ENCODE measurements around the gene STN1. TPM values are rescaled to one million over a fixed set of nuclear protein-coding genes. Genes with fewer than 3 reads are reported as not detected.

Gene STN1
- total and polyA plus RNA-seq, 10 of the 15 experiments (the other 5 are each of a cell fraction or from before 2014, with no cell fraction given) = 22.2 to 31.8 (median 28.5) TPM

DNA sequence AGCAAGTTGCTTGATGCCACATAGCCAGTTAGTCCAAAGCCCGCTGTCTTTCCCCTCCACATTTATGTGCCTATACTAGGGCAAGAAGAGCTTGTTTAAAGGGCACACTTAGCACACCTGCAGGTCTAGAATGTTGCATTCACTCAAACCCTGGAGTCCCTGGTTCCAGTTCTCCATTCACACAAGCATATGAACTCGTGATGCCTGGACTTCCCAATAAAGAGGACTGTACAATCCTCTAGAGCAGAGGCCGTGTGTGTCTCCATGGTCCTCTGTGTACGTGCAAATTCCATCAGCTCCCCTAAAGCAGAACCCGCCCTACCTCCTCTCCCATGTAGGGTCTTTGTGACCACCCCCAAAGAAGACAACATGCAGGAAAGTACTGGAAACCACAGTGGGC, 59.6 kb downstream of the STN1 start:
- no peak for TF ChIP-seq POLR2A (IDR thresholded peaks at IDR 0.05; ENCODE audit: low read depth, low read length)
- peak in 1 of 3 experiments; percentile 0; a peak in 1 of 6 replicates for TF ChIP-seq CTCF (IDR thresholded peaks at IDR 0.05 in 2 of 3, conservative IDR thresholded peaks at IDR 0.05 in 1 of 3; ENCODE audit: control insufficient read depth in 2 of 3, extremely low read depth in 1 of 3, insufficient read depth in 1 of 3, low read depth in 3 of 3, low read length in 3 of 3)
- H3K9me3 ChIP-seq (replicated peaks; ENCODE audit: control insufficient read depth, insufficient read depth, low read length) = no peaks in the 10 kb centered on the region
- no TSS peak for BruUV-seq (replicated peaks)
- ATAC-seq (no peak), DNase-seq (ENCODE audit: low read depth, low spot score) (no peak), FAIRE-seq (no peak)
- 28% methylated on average over 5 of the region's 5 CpGs for WGBS (ENCODE audit: insufficient coverage, insufficient replicate concordance, low lambda C conversion rate, missing lambda C conversion rate)
- no peaks in the 10 kb centered on the region for H4K20me1 ChIP-seq (ENCODE audit: control insufficient read depth, insufficient read depth)
- H3K4me2 ChIP-seq (ENCODE audit: control insufficient read depth, insufficient read depth) = no peak overlapping the region
- H3K27ac ChIP-seq (ENCODE audit: control insufficient read depth, insufficient read depth) = no peak overlapping the region
- SMC1A ChIA-PET (ENCODE audit: uncharacterized antibody, unreplicated experiment) = interaction anchor here (1.0 to 3.5 kb wide), 3 partner anchors 11 to 146 kb away, joined by 4 to 50 read pairs (median 4); no protein-coding TSS in a partner anchor
- H3K4me3 ChIP-seq = no peak overlapping the region
- H3K79me2 ChIP-seq (ENCODE audit: control insufficient read depth, insufficient read depth, low read length) = no peaks in the 10 kb centered on the region
- CTCF ChIA-PET = interaction anchor here (0.7 to 4.3 kb wide), 15 partner anchors 21 to 173 kb away, joined by 3 to 45 read pairs (median 4); no protein-coding TSS in a partner anchor
- RAD21 ChIA-PET (ENCODE audit: unreplicated experiment) = interaction anchor here (0.8 to 2.1 kb wide), 5 partner anchors 11 to 153 kb away, joined by 3 to 19 read pairs (median 4); no protein-coding TSS in a partner anchor
- no peak overlapping the region for H3K9ac ChIP-seq (ENCODE audit: control insufficient read depth, insufficient read depth, low read length)
- H3K36me3 ChIP-seq (ENCODE audit: control insufficient read depth in 2 of 2, insufficient read depth in 2 of 2, low read length in 1 of 2) = no peaks in the 10 kb centered on the region
- no peak overlapping the region for H2AFZ ChIP-seq (ENCODE audit: control insufficient read depth, low read depth, low read length)
- intact Hi-C loops (cut with micrococcal nuclease; ENCODE audit: unreplicated experiment) = no loop called here
- in situ Hi-C loops (cut with MboI) = no loop called here
- POLR2A ChIA-PET = no interaction called here
- H3K4me1 ChIP-seq (ENCODE audit: control insufficient read depth, insufficient read depth, low read length) = no peaks in the 10 kb centered on the region; the same call in 1 of the 2 replicates
- H3K27me3 ChIP-seq (replicated peaks in 1 of 2; ENCODE audit: control insufficient read depth in 2 of 2, insufficient read depth in 2 of 2, low read length in 1 of 2) = peaks cover 9 to 11% of the 10 kb centered on the region in 2 experiments

DNA sequence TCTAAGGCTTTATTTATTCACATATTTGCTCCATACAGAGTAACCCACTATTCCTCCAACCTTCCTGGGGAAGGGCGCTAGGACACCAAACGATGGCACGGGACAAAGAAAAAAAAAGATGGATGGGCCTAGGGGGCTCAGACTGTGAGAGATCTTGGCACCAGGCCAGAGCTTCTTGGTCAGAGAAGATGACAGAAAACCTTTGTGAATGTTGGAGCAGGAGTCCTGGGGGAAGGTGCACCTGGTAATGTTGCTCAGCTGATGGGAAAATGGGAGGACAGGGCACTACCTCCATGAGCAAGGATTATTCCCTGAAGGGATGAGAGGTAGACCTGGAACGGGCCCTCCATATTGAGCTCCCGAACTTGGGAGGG, 61.2 kb downstream of the STN1 start:
- no peak for DNase-seq (ENCODE audit: low read depth, low spot score)
- no peak overlapping the region for H3K4me3 ChIP-seq
- H3K4me2 ChIP-seq (ENCODE audit: control insufficient read depth, insufficient read depth) = no peak overlapping the region
- no peaks in the 10 kb centered on the region for H3K79me2 ChIP-seq (ENCODE audit: control insufficient read depth, insufficient read depth, low read length)
- H3K27ac ChIP-seq (ENCODE audit: control insufficient read depth, insufficient read depth) = no peak overlapping the region
- H3K27me3 ChIP-seq (replicated peaks in 1 of 2; ENCODE audit: control insufficient read depth in 2 of 2, insufficient read depth in 2 of 2, low read length in 1 of 2) = peaks cover 10 to 16% of the 10 kb centered on the region in 2 experiments
- intact Hi-C loops (cut with micrococcal nuclease; ENCODE audit: unreplicated experiment) = no loop called here
- ChIA-PET SMC1A (ENCODE audit: uncharacterized antibody, unreplicated experiment) (interaction anchor here (0.7 to 3.5 kb wide), 4 partner anchors 43 to 317 kb away, joined by 3 to 50 read pairs (median 4); no protein-coding TSS in a partner anchor), RAD21 (ENCODE audit: unreplicated experiment) (interaction anchor here (0.7 to 2.1 kb wide), 3 partner anchors 110 to 144 kb away, joined by 3 to 10 read pairs (median 9); no protein-coding TSS in a partner anchor), CTCF (interaction anchor here (0.6 to 4.3 kb wide), 10 partner anchors 10 to 314 kb away, joined by 3 to 45 read pairs (median 3); no protein-coding TSS in a partner anchor), POLR2A (interaction anchor here (0.6 to 0.7 kb wide), 2 partner anchors 154 to 241 kb away, joined by 3 to 9 read pairs; no protein-coding TSS in a partner anchor)
- 52% methylated on average over 5 of the region's 5 CpGs for WGBS (ENCODE audit: insufficient coverage, insufficient replicate concordance, low lambda C conversion rate, missing lambda C conversion rate)
- H2AFZ ChIP-seq (ENCODE audit: control insufficient read depth, low read depth, low read length) = no peak overlapping the region
- no peak overlapping the region for H3K9ac ChIP-seq (ENCODE audit: control insufficient read depth, insufficient read depth, low read length)
- H3K4me1 ChIP-seq (ENCODE audit: control insufficient read depth, insufficient read depth, low read length) = no peaks in the 10 kb centered on the region; the same call in 1 of the 2 replicates
- no peaks in the 10 kb centered on the region for H3K9me3 ChIP-seq (replicated peaks; ENCODE audit: control insufficient read depth, insufficient read depth, low read length)
- H4K20me1 ChIP-seq (ENCODE audit: control insufficient read depth, insufficient read depth) = no peaks in the 10 kb centered on the region
- in situ Hi-C loops (cut with MboI) = no loop called here
- no TSS peak for BruUV-seq (replicated peaks)
- TF ChIP-seq HCFC1 (IDR thresholded peaks at IDR 0.05; ENCODE audit: low read length) = no peak
- TF ChIP-seq CBFB (IDR thresholded peaks at IDR 0.05; ENCODE audit: low read depth) = no peak
- TF ChIP-seq SMAD1 (IDR thresholded peaks at IDR 0.05; ENCODE audit: low read depth, partially characterized antibody) = no peak
- no peak for TF ChIP-seq ZNF217 (IDR thresholded peaks at IDR 0.05)
- TF ChIP-seq EGR1 (IDR thresholded peaks at IDR 0.05; ENCODE audit: borderline replicate concordance in 1 of 2, low read depth in 2 of 2, low read length in 2 of 2) = no peak
- TF ChIP-seq, protein P1, sequence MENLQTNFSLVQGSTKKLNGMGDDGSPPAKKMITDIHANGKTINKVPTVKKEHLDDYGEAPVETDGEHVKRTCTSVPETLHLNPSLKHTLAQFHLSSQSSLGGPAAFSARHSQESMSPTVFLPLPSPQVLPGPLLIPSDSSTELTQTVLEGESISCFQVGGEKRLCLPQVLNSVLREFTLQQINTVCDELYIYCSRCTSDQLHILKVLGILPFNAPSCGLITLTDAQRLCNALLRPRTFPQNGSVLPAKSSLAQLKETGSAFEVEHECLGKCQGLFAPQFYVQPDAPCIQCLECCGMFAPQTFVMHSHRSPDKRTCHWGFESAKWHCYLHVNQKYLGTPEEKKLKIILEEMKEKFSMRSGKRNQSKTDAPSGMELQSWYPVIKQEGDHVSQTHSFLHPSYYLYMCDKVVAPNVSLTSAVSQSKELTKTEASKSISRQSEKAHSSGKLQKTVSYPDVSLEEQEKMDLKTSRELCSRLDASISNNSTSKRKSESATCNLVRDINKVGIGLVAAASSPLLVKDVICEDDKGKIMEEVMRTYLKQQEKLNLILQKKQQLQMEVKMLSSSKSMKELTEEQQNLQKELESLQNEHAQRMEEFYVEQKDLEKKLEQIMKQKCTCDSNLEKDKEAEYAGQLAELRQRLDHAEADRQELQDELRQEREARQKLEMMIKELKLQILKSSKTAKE (IDR thresholded peaks at IDR 0.05; ENCODE audit: low read depth, poor library complexity, severe bottlenecking) = no peak
- no peak for TF ChIP-seq IKZF2 (IDR thresholded peaks at IDR 0.05)
- TF ChIP-seq ATF7 (IDR thresholded peaks at IDR 0.05; ENCODE audit: low read depth) = no peak
- no peak for TF ChIP-seq BACH1 (IDR thresholded peaks at IDR 0.05; ENCODE audit: borderline replicate concordance)
- TF ChIP-seq TCF7 (IDR thresholded peaks at IDR 0.05; ENCODE audit: borderline replicate concordance) = no peak
- no peak for ATAC-seq
- no peak for FAIRE-seq
- H3K36me3 ChIP-seq (ENCODE audit: control insufficient read depth in 2 of 2, insufficient read depth in 2 of 2, low read length in 1 of 2) = no peaks in the 10 kb centered on the region

Data from GM12878 (cell line).